Ectodermal cell (in vitro differentiated cells): ENCODE measurements around the gene TESK2.

Experiments
- H3K27ac ChIP-seq: 2 replicates; pipeline ENCODE4 v1.7.0; 2013; ENCODE audit warnings: mild to moderate bottlenecking, low read depth, low read length; ENCODE audit not compliant: insufficient read depth, poor library complexity, severe bottlenecking
- H3K27me3 ChIP-seq: 2 replicates; pipeline ENCODE4 v1.7.0; 2013; ENCODE audit warnings: mild to moderate bottlenecking, low read length; ENCODE audit not compliant: insufficient read depth, control insufficient read depth, poor library complexity, severe bottlenecking
- H3K36me3 ChIP-seq: one replicate; pipeline ENCODE4 v1.7.0; 2013; ENCODE audit warnings: low read length; ENCODE audit not compliant: control insufficient read depth, insufficient read depth
- H3K4me1 ChIP-seq: one replicate; pipeline ENCODE4 v1.7.0; 2013; ENCODE audit warnings: low read length; ENCODE audit not compliant: control insufficient read depth, insufficient read depth
- H3K4me3 ChIP-seq: 2 replicates; pipeline ENCODE4 v1.7.0; 2013; ENCODE audit warnings: low read depth, low read length, control low read depth; ENCODE audit not compliant: insufficient read depth
- H3K9me3 ChIP-seq: 2 replicates; pipeline ENCODE4 v1.7.0; 2013; ENCODE audit warnings: mild to moderate bottlenecking, low read length, moderate library complexity; ENCODE audit not compliant: control insufficient read depth
- WGBS, 2 experiments: methylation state at CpG; one replicate each; pipeline ENCODE4 v1.1.7; 2013; ENCODE audit warnings: missing lambda C conversion rate in 2 of 2; 5-methylcytosine and 5-hydroxymethylcytosine counted together

TESK2 gene

DNA sequence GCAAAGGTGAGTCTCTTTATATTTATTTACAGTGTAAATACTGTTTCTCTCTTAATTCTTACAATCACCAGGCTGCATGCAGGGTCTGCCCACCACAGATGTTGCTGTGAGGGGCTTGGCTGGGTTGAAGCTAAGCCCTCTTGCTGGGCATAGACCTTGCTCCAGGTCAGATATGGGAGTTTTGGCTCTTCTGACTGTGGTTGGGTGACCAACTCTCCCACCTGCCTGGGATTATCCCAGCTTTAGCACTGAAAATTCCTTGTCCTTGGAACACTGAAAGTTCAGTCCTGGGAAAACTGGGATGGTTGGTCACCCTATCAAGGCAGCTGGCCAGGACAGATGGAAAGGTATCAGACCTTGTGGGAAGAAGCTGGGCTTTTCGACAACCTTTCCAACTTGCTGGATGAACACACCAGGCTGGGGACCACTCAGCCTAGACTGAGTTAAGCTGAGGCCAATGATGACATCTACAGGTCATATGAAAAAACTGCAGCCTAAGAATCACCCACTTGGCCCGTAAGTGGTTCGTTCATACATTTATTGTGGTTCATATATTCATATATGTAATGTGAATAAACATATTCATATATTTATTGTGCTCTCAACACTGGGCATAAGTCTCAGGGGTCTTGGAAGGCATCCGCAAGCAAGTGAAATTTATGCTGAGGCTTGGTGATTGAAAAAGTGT is 190.8 kb downstream of the TESK2 start:
- WGBS, 2 experiments, result 51 to 60% methylated on average over 2 of the region's 4 CpGs
- no peak overlapping the region for H3K27ac ChIP-seq
- H3K27me3 ChIP-seq, result no peaks in the 10 kb centered on the region
- H3K4me3 ChIP-seq, result no peak overlapping the region
- H3K4me1 ChIP-seq, result peaks cover 9% of the 10 kb centered on the region
- H3K36me3 ChIP-seq, result no peaks in the 10 kb centered on the region
- H3K9me3 ChIP-seq, result no peaks in the 10 kb centered on the region

DNA sequence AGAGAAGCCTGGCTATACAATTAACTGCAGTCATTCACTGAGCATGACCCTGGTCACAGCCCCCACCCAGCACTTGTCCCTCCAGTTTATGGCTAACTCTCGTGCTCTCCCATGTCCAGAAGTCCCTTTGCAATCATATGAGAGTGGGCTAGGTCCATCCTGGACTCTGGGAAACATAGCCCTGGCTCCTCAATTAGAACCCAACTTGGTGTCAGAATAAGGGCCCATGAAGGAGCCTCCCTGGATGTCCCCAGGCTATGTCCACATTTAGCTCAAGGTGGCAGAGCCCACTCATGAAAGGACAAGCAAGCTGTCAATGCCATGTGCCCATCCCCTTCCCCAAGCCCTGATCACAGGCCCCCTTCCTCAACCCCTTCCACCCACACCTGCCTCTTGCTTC is 191.7 kb downstream of the TESK2 start:
- 89 to 92% methylated on average over 1 of the region's 1 CpG for WGBS, 2 experiments
- no peak overlapping the region for H3K27ac ChIP-seq
- H3K4me3 ChIP-seq, result no peak overlapping the region
- H3K36me3 ChIP-seq, result no peaks in the 10 kb centered on the region
- no peaks in the 10 kb centered on the region for H3K9me3 ChIP-seq
- H3K4me1 ChIP-seq, result peaks cover 2% of the 10 kb centered on the region
- no peaks in the 10 kb centered on the region for H3K27me3 ChIP-seq

DNA sequence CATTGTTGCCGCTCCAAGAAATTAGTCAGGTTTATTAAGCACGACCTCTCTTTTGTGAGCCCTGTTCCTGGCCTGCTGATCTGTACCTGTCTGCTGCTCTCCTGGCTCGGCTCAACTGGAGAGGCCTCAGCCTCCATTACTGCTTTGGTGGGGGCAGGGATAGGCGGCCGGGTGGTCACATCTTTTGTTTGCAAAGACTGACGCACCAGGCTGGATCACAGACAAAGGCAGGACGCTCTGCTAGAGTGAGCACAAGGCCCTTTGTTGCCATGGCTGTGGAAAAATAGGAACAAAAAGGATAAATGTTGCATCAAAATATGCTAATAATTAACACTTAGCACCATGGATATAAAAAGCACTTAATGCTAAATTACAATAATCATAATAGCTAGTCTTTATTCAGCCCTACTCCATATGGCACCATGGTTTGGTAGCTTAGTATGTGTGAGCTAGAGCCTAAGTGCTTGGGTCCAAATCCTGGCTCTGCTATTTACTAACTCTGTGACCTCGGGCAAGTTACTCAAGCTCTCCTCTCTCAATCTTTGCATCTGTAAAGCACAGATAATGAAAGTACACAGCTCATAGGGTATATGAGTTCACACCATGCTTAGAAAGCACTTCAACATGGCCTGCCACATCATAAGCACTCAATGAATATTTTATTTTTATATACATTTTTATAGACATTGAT is 193.2 kb downstream of the TESK2 start:
- no peaks in the 10 kb centered on the region for H3K4me1 ChIP-seq
- no peak overlapping the region for H3K4me3 ChIP-seq
- H3K9me3 ChIP-seq, result no peaks in the 10 kb centered on the region
- no peaks in the 10 kb centered on the region for H3K27me3 ChIP-seq
- no peak overlapping the region for H3K27ac ChIP-seq
- H3K36me3 ChIP-seq, result no peaks in the 10 kb centered on the region
- 60 to 68% methylated on average over 8 of the region's 8 CpGs for WGBS, 2 experiments
